Skin epidermis (tissue), 12 donors: ENCODE data around the gene COLEC12.
"Not testable (repeated sequence)": the region's sequence is repeated elsewhere in the genome, so short reads cannot be mapped to it uniquely, and the experiment has no call there.

Experiments
- H3K27ac ChIP-seq, 21 experiments: fragments of 200-600 bp; sonication (generic) in 11 of 21; one replicate each; pipeline ENCODE4 v1.5.0; 2020; ENCODE audit warnings: mild to moderate bottlenecking in 3 of 21, inconsistent platforms in 2 of 21, moderate library complexity in 2 of 21
- H3K4me3 ChIP-seq, 7 experiments: fragments of 200-600 bp; sonication (generic) in 2 of 7; one replicate each; pipeline ENCODE4 v1.5.0; 2020; ENCODE audit warnings: inconsistent platforms in 2 of 7, mild to moderate bottlenecking in 2 of 7, moderate library complexity in 1 of 7

Gene COLEC12

GRCh38 chr18:420661-421246, 79.7 kb downstream of the COLEC12 start:
- H3K4me3 ChIP-seq = no peak overlapping the region
- H3K27ac ChIP-seq = peak overlapping the region in 2 of 21 experiments; percentile 11 to 52

- no peak overlapping the region for H3K4me3 ChIP-seq
- H3K27ac ChIP-seq = no peak overlapping the region
Observed at GRCh38 chr18:419541-420175, 80.8 kb downstream of the COLEC12 start.

GRCh38 chr18:417495-417894, 83.0 kb downstream of the COLEC12 start:
- Histone ChIP-seq H3K4me3 (no peak overlapping the region), H3K27ac (no peak overlapping the region)

GRCh38 chr18:416930-417329, 83.6 kb downstream of the COLEC12 start:
- H3K27ac ChIP-seq = no peak overlapping the region

GRCh38 chr18:415617-416612, 84.6 kb downstream of the COLEC12 start:
- Histone ChIP-seq H3K4me3 (no peak overlapping the region), H3K27ac (peak overlapping the region in 2 of 21 experiments; percentile 21 to 35)

More at GRCh38 chr18:416930-417329, 83.6 kb downstream of the COLEC12 start:
- H3K4me3 ChIP-seq = no peak overlapping the region

- H3K27ac ChIP-seq = no peak overlapping the region
- H3K4me3 ChIP-seq = no peak overlapping the region
Observed at GRCh38 chr18:415047-415446, 85.5 kb downstream of the COLEC12 start.

- H3K27ac ChIP-seq = no peak overlapping the region
- H3K4me3 ChIP-seq = no peak overlapping the region
Observed at GRCh38 chr18:413233-413632, 87.3 kb downstream of the COLEC12 start.

- no peak overlapping the region for H3K4me3 ChIP-seq
- H3K27ac ChIP-seq = no peak overlapping the region
Observed at GRCh38 chr18:410047-410455, 90.5 kb downstream of the COLEC12 start.

GRCh38 chr18:408367-408766, 92.1 kb downstream of the COLEC12 start:
- H3K27ac ChIP-seq = no peak overlapping the region

GRCh38 chr18:407626-408224, 92.8 kb downstream of the COLEC12 start:
- no peak overlapping the region for H3K27ac ChIP-seq

More at GRCh38 chr18:408367-408766, 92.1 kb downstream of the COLEC12 start:
- H3K4me3 ChIP-seq = no peak overlapping the region

GRCh38 chr18:407191-407590, 93.3 kb downstream of the COLEC12 start:
- no peak overlapping the region for H3K4me3 ChIP-seq
- H3K27ac ChIP-seq = no peak overlapping the region

More at GRCh38 chr18:407626-408224, 92.8 kb downstream of the COLEC12 start:
- no peak overlapping the region for H3K4me3 ChIP-seq

GRCh38 chr18:406677-407076, 93.8 kb downstream of the COLEC12 start:
- Histone ChIP-seq H3K27ac (no peak overlapping the region), H3K4me3 (no peak overlapping the region)

- H3K27ac ChIP-seq, H3K4me3 ChIP-seq: not testable (repeated sequence)
Observed at GRCh38 chr18:405006-405405, 95.5 kb downstream of the COLEC12 start.

- no peak overlapping the region for H3K4me3 ChIP-seq
- no peak overlapping the region for H3K27ac ChIP-seq
Observed at GRCh38 chr18:404061-404636, 96.4 kb downstream of the COLEC12 start.

GRCh38 chr18:402129-402528, 98.4 kb downstream of the COLEC12 start:
- Histone ChIP-seq H3K27ac (no peak overlapping the region), H3K4me3 (no peak overlapping the region)

- Histone ChIP-seq H3K27ac (no peak overlapping the region), H3K4me3 (no peak overlapping the region)
Observed at GRCh38 chr18:400456-400855, 100.0 kb downstream of the COLEC12 start.

GRCh38 chr18:399631-400135, 100.8 kb downstream of the COLEC12 start:
- Histone ChIP-seq H3K27ac (peak overlapping the region in 2 of 21 experiments; percentile 38 to 65), H3K4me3 (no peak overlapping the region)

- H3K27ac ChIP-seq = peak overlapping the region in 3 of 21 experiments; percentile 38 to 65 (median 54)
- H3K4me3 ChIP-seq = no peak overlapping the region
Observed at GRCh38 chr18:398935-399630, 101.4 kb downstream of the COLEC12 start.

- peak overlapping the region in 2 of 21 experiments; percentile 36 to 37 for H3K27ac ChIP-seq
- no peak overlapping the region for H3K4me3 ChIP-seq
Observed at GRCh38 chr18:396556-396955, 103.9 kb downstream of the COLEC12 start.
